Activated naive CD8-positive, alpha-beta T cell treated with anti-CD3 and anti-CD28 coated beads, Interleukin-2, amount 10 ng/mL, durations not matched to agents 7 days and 5 days (primary cell): ENCODE data around the gene NTMT1. TPM values are rescaled to one million over a fixed set of nuclear protein-coding genes. Genes with fewer than 3 reads are reported as not detected.

Experiments
- ATAC-seq: fragments of 150-1000 bp; cut with Tn5 transposase; one replicate; pipeline ENCODE4 v1.10.0; 2021; ENCODE audit warnings: low read depth, moderate library complexity
- POLR2A ChIA-PET: fragments of 350-600 bp; sonication (Branson Sonifier 250); formaldehyde crosslinking; loops from one replicate; lab custom pipeline; 2021; ENCODE audit warnings: antibody characterized with exemption; lab: Charles Lee
- DNase-seq: peaks from one replicate; pipeline ENCODE4 v3.0.0; 2021
- H3K27ac Mint-ChIP-seq: one replicate; pipeline ENCODE4 v1.8.0; 2022; ENCODE audit warnings: mild to moderate bottlenecking, mixed read lengths
- H3K27me3 Mint-ChIP-seq: one replicate; pipeline ENCODE4 v1.8.0; 2022; ENCODE audit warnings: mild to moderate bottlenecking, moderate library complexity, mixed read lengths
- H3K36me3 Mint-ChIP-seq: one replicate; pipeline ENCODE4 v1.8.0; 2021; ENCODE audit warnings: mild to moderate bottlenecking, mixed read lengths
- H3K4me1 Mint-ChIP-seq: one replicate; pipeline ENCODE4 v1.8.0; 2021; ENCODE audit warnings: mixed read lengths
- H3K4me3 Mint-ChIP-seq: one replicate; pipeline ENCODE4 v1.8.0; 2022; ENCODE audit warnings: mild to moderate bottlenecking, moderate library complexity, mixed read lengths
- H3K9me3 Mint-ChIP-seq: one replicate; pipeline ENCODE4 v1.8.0; 2021; ENCODE audit warnings: mixed read lengths
- total RNA-seq, 2 experiments: library from RNA; stranded (reverse); gene quantifications; one replicate each; pipeline ENCODE4 v1.2.3, GENCODE V29; 2021

The NTMT1 gene
- total RNA-seq, 2 experiments from 2014 or later, result 30.1 to 34.9 TPM

- Mint-ChIP-seq H3K27ac (peak overlapping the region; percentile 50), H3K4me1 (peaks cover 12% of the 10 kb centered on the region), H3K9me3 (no peaks in the 10 kb centered on the region), H3K27me3 (no peaks in the 10 kb centered on the region), H3K36me3 (peaks cover 5% of the 10 kb centered on the region), H3K4me3 (no peak overlapping the region)
- POLR2A ChIA-PET, result interaction anchor here (1.6 to 4.0 kb wide), 2 partner anchors 9 to 11 kb away, joined by 3 to 17 read pairs; partner anchors contain the start of gene NTMT1
- ATAC-seq (no peak), DNase-seq (no peak)
Observed at GRCh38 chr9:129637673-129638439, 11.9 kb downstream of the NTMT1 start.

- Mint-ChIP-seq H3K27ac (no peak overlapping the region), H3K9me3 (no peaks in the 10 kb centered on the region), H3K4me3 (no peak overlapping the region), H3K36me3 (peaks cover 5% of the 10 kb centered on the region), H3K27me3 (no peaks in the 10 kb centered on the region), H3K4me1 (peaks cover 12% of the 10 kb centered on the region)
- no peak for ATAC-seq
- POLR2A ChIA-PET, result interaction anchor here (0.6 to 4.0 kb wide), 2 partner anchors 13 to 145 kb away, joined by 4 to 17 read pairs; partner anchors contain the start of gene NTMT1
- no peak for DNase-seq
Observed at GRCh38 chr9:129639034-129639630, 13.2 kb downstream of the NTMT1 start.

DNA sequence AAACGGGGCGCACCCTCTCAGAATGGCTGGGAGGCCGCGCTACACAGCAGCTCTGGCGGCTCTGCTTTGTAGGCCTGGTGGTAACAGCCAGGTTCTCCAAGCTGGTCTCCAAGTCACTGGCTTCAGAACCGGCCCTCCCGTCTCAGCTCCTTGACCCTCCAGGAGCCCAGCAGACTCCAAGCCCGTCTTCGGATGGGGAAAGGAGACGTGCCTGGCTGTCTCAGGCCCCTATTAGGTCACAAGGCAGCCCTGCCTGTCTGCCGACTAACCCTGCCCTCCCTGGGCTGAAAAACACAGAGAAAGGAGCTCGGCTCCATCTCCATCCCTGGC, 13.8 kb downstream of the NTMT1 start:
- no peak for DNase-seq
- peak overlapping the region; percentile 30 for H3K27ac Mint-ChIP-seq
- H3K4me1 Mint-ChIP-seq, result peaks cover 12% of the 10 kb centered on the region
- H3K27me3 Mint-ChIP-seq, result no peaks in the 10 kb centered on the region
- peak overlapping the region; percentile 87 for H3K4me3 Mint-ChIP-seq
- ATAC-seq, result no peak
- no peaks in the 10 kb centered on the region for H3K9me3 Mint-ChIP-seq
- peaks cover 5% of the 10 kb centered on the region for H3K36me3 Mint-ChIP-seq
- POLR2A ChIA-PET, result interaction anchor here (0.6 to 4.0 kb wide), 2 partner anchors 13 to 145 kb away, joined by 4 to 17 read pairs; partner anchors contain the start of gene NTMT1

GRCh38 chr9:129640086-129640870, 14.3 kb downstream of the NTMT1 start:
- H3K4me1 Mint-ChIP-seq, result peaks cover 12% of the 10 kb centered on the region

DNA sequence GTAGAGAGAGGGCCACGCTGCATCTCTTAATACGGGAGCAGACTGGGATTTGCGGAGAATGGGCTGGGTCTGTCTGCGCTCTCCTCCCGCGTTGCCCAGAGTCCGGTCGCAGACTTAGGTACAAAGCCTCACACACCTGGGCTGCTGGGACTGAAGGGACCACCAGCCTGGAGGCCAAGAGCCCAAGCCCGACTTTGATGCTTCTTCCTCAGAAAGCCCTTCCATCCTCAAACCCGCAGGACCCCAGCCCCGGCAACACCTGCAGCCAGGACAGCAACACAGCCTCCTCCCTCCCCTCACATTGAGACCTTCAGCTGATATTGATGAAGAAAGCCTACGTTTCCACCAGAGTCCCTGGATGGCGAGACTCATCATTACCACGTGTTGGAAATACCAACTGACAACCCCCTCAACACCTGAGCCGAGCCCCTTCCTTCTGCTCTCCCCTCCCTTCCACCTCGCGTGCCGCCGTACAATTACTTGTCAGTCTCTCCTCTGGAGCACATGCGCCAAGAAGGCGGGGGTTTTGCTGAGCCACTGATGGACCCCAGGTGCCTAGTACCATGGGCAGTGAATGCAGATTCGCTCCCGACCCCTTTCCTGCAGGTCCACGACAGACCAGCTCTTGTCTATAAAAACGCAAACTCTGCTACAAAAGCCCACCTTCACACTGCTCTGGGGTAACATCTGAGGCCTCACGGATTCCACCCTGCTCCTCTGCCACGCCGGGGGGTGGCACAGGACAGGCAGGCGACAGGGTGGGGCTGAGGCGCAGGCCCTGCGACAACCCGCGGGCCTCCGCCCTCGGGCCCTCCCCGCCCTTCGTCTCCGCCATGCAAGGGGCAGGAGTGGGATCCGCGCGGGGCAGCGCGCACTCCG, 15.1 kb downstream of the NTMT1 start:
- Mint-ChIP-seq H3K36me3 (peaks cover 5% of the 10 kb centered on the region), H3K4me3 (peak overlapping the region; percentile 87), H3K27me3 (no peaks in the 10 kb centered on the region), H3K27ac (peak overlapping the region; percentile 86), H3K4me1 (peaks cover 12% of the 10 kb centered on the region), H3K9me3 (no peaks in the 10 kb centered on the region)
- ATAC-seq (peak; percentile 50), DNase-seq (no peak)
- POLR2A ChIA-PET, result interaction anchor here (0.7 kb wide), 1 partner anchor 11 kb away, joined by 4 read pairs; no protein-coding TSS in a partner anchor

More at GRCh38 chr9:129640086-129640870, 14.3 kb downstream of the NTMT1 start:
- Mint-ChIP-seq H3K27ac (peak overlapping the region; percentile 30), H3K36me3 (peaks cover 5% of the 10 kb centered on the region), H3K9me3 (no peaks in the 10 kb centered on the region), H3K27me3 (no peaks in the 10 kb centered on the region), H3K4me3 (peak overlapping the region; percentile 87)
- ATAC-seq (no peak), DNase-seq (no peak)
- POLR2A ChIA-PET, result interaction anchor here (4.0 kb wide), 1 partner anchor 14 kb away, joined by 17 read pairs; the partner anchor contains the start of gene NTMT1

- peak within 1 kb of the TSS; percentile 91 for H3K27ac Mint-ChIP-seq
- POLR2A ChIA-PET, result interaction anchor here (0.7 kb wide), 2 partner anchors 12 to 83 kb away, joined by 4 to 6 read pairs; no protein-coding TSS in a partner anchor
- H3K4me1 Mint-ChIP-seq, result peaks cover 12% of the 10 kb centered on the region
- H3K27me3 Mint-ChIP-seq, result no peaks in the 10 kb centered on the region
- DNase-seq (peak; percentile 100), ATAC-seq (peak; percentile 88)
- H3K36me3 Mint-ChIP-seq, result peaks cover 5% of the 10 kb centered on the region
- no peaks in the 10 kb centered on the region for H3K9me3 Mint-ChIP-seq
- peak within 1 kb of the TSS; percentile 87 for H3K4me3 Mint-ChIP-seq
Observed at GRCh38 chr9:129641750-129642585, 16.0 kb downstream of the NTMT1 start, which contains the start of gene ASB6. ASB6 (minus strand) TSS chr9:129642151; CDS start chr9:129641999, 152 bp downstream.

DNA sequence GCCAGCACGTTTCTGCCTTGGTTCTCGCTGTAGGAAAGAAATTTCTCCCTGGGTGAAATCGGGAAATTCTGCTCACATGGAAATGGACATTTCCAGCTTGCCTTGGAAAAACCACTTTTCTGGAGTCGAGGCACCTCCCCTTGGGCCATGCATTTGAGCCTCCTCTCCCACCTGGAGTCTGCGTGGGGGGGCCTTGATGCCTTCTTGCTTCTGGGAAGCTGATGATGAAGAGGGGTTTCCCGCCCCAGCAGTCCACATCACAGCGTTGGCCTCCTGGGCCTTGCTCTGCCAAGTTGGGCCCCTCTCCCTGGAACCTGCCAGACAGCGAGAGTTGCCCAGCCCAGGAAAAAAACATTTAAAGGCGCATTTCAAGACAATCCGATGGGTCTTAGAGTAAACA, 17.7 kb downstream of the NTMT1 start:
- Mint-ChIP-seq H3K4me3 (no peak overlapping the region), H3K4me1 (peaks cover 12% of the 10 kb centered on the region), H3K36me3 (no peaks in the 10 kb centered on the region), H3K9me3 (no peaks in the 10 kb centered on the region), H3K27ac (no peak overlapping the region), H3K27me3 (no peaks in the 10 kb centered on the region)
- DNase-seq, result no peak
- POLR2A ChIA-PET, result no interaction called here
- ATAC-seq, result no peak

- Mint-ChIP-seq H3K27me3 (no peaks in the 10 kb centered on the region), H3K9me3 (no peaks in the 10 kb centered on the region), H3K4me3 (no peak overlapping the region), H3K4me1 (peaks cover 12% of the 10 kb centered on the region), H3K36me3 (no peaks in the 10 kb centered on the region), H3K27ac (no peak overlapping the region)
- POLR2A ChIA-PET, result no interaction called here
- ATAC-seq, result no peak
- DNase-seq, result no peak
Observed at GRCh38 chr9:129644365-129644764, 18.4 kb downstream of the NTMT1 start.

DNA sequence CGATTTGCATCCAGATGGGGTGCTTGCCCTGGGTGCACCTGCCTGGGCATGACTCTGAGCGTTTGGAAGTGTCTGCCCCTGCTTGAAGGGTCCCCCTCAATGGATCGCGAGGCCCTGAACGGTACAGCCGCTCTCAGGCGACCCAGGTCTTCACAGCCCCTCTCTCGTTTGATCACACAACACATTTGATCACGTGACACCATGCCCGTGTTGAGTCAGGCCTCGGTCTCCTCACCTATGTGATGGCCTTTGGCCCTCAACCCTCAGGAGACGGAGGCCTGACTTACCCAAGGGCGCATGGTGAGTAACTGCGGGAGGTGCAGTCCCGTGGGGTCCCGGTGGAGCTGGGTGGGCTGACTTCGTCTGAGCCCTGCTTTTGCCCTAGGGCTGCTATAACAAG, 18.9 kb downstream of the NTMT1 start:
- Mint-ChIP-seq H3K9me3 (no peaks in the 10 kb centered on the region), H3K27ac (no peak overlapping the region), H3K4me1 (peaks cover 12% of the 10 kb centered on the region), H3K36me3 (no peaks in the 10 kb centered on the region), H3K4me3 (no peak overlapping the region), H3K27me3 (no peaks in the 10 kb centered on the region)
- ATAC-seq (no peak), DNase-seq (no peak)
- POLR2A ChIA-PET, result no interaction called here

DNA sequence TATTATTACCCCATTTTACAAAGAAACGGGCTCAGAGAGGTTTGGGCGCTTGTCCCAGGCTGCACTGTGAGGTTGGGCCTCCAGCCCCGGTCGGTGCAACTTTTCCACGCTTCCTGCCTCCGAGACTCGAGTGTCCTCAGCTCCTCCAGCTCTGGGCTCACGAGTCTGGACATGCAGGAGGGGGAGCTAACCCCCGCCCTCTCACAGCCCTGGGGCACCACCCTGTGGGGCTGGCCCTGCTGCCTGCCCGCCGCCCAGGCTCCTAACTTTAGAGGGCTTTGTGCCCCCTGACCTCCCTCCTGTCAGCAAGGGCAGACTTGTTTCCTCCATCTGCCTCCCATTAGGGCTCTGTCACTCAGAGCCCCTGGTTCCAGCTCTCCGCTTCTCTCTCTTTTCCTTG, 20.3 kb downstream of the NTMT1 start:
- Mint-ChIP-seq H3K4me3 (no peak overlapping the region), H3K27me3 (no peaks in the 10 kb centered on the region), H3K9me3 (no peaks in the 10 kb centered on the region), H3K4me1 (peaks cover 6% of the 10 kb centered on the region), H3K27ac (no peak overlapping the region), H3K36me3 (no peaks in the 10 kb centered on the region)
- DNase-seq (no peak), ATAC-seq (no peak)
- POLR2A ChIA-PET, result no interaction called here

- POLR2A ChIA-PET, result no interaction called here
- H3K36me3 Mint-ChIP-seq, result no peaks in the 10 kb centered on the region
- peaks cover 5% of the 10 kb centered on the region for H3K4me1 Mint-ChIP-seq
- no peak overlapping the region for H3K4me3 Mint-ChIP-seq
- ATAC-seq (no peak), DNase-seq (no peak)
- H3K27me3 Mint-ChIP-seq, result no peaks in the 10 kb centered on the region
- no peak overlapping the region for H3K27ac Mint-ChIP-seq
- H3K9me3 Mint-ChIP-seq, result no peaks in the 10 kb centered on the region
Observed at GRCh38 chr9:129646654-129647053, 20.7 kb downstream of the NTMT1 start.

DNA sequence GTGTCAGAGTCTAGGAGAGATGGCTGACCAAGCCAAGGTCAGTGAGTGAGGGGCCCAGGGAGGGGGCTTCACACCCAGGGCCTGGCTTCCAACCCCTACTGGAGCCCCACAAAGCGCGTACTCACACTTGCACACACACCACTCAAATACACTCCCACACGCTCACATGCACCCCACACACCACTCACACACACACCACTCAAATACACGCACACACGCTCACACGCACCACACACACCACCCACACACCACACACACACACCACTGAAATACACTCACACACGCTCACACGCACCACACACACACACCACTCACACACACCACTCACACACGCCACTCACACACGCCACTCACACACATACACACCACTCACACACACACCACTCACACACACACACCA, 21.7 kb downstream of the NTMT1 start:
- H3K27ac Mint-ChIP-seq, result no peak overlapping the region
- H3K4me1 Mint-ChIP-seq, result peaks cover 3% of the 10 kb centered on the region
- no peaks in the 10 kb centered on the region for H3K9me3 Mint-ChIP-seq
- H3K4me3 Mint-ChIP-seq, result no peak overlapping the region
- H3K36me3 Mint-ChIP-seq, result no peaks in the 10 kb centered on the region
- no peak for ATAC-seq
- POLR2A ChIA-PET, result no interaction called here
- no peaks in the 10 kb centered on the region for H3K27me3 Mint-ChIP-seq
- DNase-seq, result no peak
